A673 (cell line): ENCODE results near the gene CD4.

Source experiments
- EZH2 ChIP-seq: fragments of 200-600 bp; sonication (generic); IDR thresholded peaks from 2 replicates; pipeline ENCODE4 v1.6.1; 2017; ENCODE audit warnings: borderline replicate concordance, low read depth, mild to moderate bottlenecking, mixed read lengths, antibody characterized with exemption, low read length; ENCODE audit not compliant: poor library complexity, severe bottlenecking
- TF ChIP-seq, protein P1 (sequence below): fragments of 300-800, 200-600 bp; sonication (generic); conservative IDR thresholded peaks from 2 replicates; pipeline ENCODE4 v1.5.1; 2017; ENCODE audit warnings: low read depth, mild to moderate bottlenecking, antibody characterized with exemption, low read length, moderate library complexity, mixed read lengths

DNA sequence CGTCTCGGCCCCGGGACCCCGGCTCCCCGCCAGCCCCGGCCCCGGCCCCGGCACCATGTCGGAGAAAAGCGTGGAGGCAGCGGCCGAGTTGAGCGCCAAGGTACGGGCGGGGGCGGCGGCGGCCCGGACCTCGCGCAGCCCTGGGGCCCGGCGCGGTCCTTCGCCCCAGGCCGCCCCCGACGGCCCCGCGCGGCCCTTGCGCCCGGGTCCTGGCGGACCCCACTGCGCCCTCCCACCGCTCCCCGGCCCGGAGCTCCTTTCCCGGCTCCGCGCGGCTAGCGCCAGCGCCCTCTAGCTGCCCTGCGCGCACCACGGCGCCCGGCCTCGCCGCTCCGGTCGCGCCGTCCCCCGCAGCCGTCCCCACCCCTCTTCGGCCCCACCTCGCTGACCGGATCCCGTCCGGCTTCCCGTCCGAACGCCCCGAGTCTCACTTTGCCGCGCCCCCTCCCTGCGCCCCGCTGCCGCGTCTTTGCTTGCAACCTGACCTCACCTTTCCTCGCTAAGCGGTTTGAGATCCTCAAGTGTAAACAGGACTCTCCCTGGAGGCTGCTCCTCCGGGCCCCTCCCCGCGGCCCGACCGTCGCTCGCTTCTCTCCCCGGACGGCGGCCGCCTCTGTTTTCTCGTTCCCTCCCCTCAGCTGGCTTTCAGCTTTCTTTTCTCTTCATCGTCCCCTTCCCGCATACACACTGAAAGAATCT lies 22.5 kb upstream of the CD4 start:
- TF ChIP-seq, protein P1, sequence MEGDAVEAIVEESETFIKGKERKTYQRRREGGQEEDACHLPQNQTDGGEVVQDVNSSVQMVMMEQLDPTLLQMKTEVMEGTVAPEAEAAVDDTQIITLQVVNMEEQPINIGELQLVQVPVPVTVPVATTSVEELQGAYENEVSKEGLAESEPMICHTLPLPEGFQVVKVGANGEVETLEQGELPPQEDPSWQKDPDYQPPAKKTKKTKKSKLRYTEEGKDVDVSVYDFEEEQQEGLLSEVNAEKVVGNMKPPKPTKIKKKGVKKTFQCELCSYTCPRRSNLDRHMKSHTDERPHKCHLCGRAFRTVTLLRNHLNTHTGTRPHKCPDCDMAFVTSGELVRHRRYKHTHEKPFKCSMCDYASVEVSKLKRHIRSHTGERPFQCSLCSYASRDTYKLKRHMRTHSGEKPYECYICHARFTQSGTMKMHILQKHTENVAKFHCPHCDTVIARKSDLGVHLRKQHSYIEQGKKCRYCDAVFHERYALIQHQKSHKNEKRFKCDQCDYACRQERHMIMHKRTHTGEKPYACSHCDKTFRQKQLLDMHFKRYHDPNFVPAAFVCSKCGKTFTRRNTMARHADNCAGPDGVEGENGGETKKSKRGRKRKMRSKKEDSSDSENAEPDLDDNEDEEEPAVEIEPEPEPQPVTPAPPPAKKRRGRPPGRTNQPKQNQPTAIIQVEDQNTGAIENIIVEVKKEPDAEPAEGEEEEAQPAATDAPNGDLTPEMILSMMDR = peak; percentile 53; the same call in 1 of the 2 replicates
- TF ChIP-seq EZH2 = no peak
